IPS DF 4.7 (cell line): ENCODE measurements around the gene LSS.
"Not testable (repeated sequence)": the region's sequence is repeated elsewhere in the genome, so short reads cannot be mapped to it uniquely, and the experiment has no call there.

Experiments used
- DNase-seq: peaks from one replicate; pipeline ENCODE4 v3.0.0-alpha.2; 2013; ENCODE audit warnings: low spot score; ENCODE audit errors: extremely low read depth

LSS gene

GRCh38 chr21:46246345-46246744 lies 17.8 kb upstream of the LSS start:
- no peak for DNase-seq

DNA sequence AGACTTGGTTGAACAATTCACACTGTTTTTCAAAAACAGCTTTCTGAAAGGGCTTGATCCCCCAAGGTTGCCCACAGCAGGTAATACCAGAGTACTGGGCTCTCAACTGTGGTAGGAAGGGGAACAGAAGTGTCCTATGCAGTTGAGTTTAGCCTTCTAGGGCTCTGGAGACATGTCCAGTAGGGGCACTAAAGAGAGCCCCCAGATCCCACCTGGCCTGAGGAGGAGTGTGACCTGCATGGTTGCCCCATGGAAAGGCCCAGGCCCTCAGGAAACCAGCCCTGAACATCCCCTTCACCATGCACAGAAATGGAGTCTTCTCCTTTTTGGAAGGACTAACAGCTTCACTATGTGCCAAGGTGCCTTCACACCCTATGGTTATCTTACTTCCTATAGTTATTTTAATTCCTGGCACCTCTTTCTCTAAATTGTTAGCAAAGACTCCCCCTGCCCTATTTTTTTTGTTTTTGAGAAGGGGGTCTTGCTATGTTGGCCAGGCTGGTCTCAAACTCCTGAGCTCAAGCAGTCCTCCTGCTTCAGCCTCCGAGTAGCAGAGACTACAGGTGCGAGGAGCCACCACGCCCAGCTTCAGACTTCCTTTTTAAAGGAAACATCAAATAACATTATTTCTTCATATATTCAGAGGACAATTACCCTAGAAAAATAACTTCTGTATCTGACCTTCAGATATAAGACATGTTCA lies 16.8 kb upstream of the LSS start:
- DNase-seq, result no peak

DNA sequence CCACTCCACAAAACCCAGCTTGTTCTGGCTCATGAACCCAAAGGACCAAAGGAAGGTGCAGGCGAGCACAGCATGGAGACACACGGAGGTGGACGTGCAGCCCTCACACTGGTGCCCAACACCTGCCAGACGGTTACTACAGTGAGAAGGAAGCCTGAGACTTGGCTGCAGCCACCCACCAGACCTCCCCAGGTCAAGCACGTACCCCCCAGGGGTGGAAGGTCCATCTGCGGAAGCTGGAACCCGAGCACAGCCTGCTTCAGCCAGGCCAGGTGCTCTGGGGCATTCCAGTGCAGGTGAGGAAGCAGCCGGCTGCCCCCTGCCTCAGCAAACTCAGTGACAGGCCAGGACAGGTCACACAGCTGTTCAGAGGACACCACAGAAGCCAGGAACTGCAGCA lies 16.0 kb upstream of the LSS start:
- no peak for DNase-seq

- DNase-seq, result no peak
Observed at GRCh38 chr21:46243960-46244361, 15.4 kb upstream of the LSS start.

DNA sequence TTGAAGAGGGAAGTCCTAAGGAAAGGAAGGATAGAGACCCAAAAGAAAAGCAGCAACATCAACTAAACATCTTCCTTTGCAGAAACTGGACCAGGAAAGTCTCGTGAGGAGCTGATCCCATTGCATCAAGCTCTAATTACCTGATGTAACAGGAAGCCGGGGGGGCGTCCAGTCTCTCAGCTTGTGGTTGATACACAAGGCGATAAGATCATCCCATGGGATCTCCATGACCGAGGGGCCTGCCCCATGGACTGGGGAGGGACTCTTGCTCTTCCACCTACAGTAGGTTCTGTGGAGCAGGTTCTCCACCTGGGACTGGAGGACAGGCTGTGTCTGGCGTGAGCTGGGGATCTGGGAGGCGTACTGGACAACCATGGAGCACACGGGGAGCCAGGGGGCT lies 14.8 kb upstream of the LSS start:
- DNase-seq, result no peak

GRCh38 chr21:46241577-46241976 lies 13.0 kb upstream of the LSS start:
- not testable (repeated sequence) for DNase-seq

GRCh38 chr21:46239817-46240325 lies 11.3 kb upstream of the LSS start:
- no peak for DNase-seq

DNA sequence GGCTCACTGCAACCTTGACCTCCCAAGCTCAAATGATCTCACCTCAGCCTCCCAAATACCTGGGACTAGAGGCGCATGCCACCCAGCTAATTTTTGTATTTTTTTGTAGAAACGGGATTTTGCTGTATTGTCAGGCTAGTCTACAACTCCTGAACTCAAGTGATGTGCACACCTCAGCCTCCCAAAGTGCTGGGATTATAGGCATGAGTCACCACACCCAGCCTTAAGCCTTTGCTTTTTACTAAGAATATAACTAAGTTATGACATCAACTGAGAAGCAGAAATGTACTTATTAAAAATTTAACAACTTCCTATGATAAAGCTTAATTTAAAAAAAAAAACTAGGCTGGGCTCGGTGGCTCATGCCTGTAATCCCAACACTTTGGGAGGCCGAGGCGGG lies 8.9 kb upstream of the LSS start:
- DNase-seq, result no peak

DNA sequence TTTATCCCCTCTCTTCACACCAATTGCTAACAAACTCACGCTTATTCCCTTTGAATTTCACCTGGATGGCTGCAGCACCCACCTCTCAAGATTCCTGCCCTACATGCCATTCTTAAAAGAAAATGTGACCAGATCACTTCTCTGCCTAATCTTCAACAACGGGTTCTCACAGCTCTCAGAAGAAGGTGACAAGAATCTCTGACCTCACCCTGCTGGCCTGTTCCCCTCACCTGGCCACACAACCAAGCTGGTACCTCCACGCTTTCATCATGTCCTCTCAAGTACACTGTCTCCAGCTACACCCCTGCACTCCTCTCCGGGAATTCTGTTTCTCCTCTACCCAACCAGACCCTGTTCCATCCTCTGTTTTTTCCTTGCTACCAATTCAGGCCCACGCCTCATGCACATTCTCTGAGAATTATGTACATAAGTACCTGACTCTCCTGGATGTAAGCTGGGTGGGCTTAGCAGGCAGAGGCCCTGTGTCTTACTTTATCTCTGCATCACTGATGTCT lies 5.9 kb upstream of the LSS start:
- DNase-seq, result no peak

GRCh38 chr21:46229923-46230260 lies 1.3 kb upstream of the LSS start:
- no peak for DNase-seq

DNA sequence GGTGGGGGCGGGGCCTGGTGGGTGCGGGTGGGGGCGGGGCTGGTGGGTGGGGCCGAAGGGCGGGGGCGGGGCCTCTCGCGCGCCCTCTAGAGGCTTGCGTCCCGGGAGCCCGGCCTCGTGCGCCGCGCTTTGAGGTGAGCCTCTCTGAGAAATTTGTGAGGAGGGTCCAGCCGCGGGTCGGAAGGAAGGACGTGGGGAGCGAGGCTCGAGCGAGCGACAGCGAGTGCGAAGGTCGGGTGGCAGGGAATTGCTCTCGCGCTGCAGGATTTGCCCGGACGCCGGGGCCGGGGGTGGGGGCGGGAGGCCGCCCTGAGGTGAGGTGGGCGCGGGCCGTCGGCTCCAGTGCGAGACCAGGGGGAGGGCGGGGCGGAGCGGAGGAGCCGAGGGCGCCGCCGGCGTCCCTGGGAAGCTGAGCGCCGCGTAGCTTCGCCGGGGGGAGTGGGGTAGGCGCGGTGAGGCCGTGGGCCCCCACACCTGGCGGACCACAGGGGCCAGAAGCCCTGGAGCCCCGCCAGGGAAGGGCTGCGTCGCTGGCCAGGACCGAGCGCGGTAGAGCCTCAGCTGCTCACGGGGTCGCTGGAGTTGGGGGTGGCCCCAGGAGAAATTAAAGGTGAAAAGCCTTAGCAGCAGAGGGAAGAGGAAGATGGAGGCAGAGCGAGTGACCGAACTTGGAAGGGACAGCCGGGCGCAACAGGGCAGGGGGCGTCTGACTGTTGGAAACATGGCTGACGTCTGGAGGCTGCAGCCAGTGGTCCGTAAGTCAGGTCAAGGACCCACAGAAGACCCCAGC lies 754 bp upstream of the LSS start:
- DNase-seq, result no peak

DNA sequence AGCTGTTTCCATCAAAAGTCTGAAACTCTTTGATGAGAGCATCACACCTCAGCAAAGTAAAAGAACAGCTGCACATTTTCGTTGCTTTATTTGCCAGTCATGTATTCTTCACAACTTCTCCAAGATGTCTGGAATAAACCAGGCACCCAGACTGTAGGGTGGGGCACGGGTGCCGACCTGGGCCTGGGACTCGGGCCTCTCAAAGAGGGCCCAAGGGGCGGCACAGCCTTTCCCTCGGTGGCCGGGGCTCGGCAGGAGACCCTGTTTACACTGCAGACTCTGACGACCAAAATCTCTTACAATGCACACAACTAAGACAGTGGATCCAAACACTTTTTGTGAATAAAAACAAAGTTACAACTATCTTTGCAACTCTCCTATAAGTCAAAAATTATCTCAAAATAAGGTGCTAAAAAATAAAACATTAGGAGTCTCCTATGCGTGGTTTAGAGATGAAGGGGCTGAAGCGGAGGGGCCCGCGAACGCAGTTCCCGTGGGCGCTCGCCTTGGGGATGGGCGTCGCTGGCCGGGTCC lies 696 bp downstream of the LSS start:
- DNase-seq, result no peak

DNA sequence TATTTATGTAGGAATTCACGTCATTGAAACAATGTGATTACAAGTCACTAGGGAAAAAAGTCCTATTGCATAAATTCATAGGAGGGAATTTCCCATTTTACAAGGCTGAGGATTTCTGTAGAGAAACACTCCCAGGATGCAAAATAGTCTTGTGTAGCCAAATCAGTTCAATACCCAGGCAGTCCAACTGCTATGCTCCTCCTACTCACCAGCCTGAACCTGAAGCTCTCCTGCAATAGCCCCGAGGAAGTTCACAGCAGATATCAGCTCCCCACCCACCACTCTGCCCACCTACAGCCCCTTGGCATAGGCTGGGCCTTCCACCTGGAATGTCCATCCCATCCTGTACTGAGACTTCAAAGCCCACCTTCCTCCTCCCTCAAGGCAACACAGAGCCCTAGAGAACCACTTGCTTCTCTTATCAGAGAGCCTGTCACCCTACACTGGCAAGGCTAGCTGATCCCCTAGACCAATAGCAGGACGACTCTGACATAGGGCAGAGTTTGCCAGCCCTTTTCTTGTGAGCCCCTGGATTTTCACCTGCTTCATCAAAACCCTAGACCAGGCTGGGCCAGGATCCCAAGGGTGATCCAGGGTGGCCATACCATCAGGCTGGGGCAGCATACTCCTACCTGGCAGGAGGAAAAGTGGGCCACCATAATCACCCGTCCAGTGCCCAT lies 1.5 kb downstream of the LSS start:
- no peak for DNase-seq

DNA sequence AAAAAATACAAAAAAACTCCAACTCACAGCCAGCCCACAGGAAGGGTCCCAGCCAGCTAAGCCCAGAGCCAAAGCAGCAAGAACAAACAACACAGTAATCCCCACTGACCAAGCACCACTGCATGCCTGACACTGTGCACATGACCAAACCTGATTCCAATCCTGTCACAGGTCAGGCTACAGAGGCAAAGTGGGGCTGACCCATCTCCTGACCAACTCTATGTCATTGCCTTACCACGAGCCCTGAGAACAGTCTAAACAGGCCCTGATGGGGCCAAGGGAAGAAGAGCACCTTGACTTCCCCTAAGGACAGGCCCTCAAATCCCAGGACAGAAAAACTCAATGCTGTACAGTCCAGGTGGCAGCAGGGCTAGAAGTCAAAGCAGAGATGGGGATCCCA lies 2.4 kb downstream of the LSS start:
- DNase-seq, result no peak

DNA sequence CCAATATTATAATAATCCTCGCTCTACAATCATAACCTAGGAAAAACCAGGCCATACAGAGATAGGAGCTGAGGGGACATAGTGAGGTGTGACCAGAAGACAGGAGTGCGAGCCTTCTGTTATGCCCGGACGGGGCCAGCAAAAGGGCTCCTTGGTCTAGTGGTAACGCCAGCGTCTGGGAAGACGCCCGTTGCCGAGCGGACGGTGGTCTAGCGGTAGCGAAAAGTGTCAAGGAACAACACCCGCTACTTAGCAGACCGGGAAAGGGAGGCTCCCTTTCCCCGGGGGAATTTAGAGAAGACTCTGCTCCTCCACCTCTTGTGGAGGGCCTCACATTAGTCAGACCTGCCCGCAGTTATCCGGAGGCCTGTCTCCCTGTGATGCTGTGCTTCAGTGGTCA lies 4.9 kb downstream of the LSS start:
- not testable (repeated sequence) for DNase-seq

DNA sequence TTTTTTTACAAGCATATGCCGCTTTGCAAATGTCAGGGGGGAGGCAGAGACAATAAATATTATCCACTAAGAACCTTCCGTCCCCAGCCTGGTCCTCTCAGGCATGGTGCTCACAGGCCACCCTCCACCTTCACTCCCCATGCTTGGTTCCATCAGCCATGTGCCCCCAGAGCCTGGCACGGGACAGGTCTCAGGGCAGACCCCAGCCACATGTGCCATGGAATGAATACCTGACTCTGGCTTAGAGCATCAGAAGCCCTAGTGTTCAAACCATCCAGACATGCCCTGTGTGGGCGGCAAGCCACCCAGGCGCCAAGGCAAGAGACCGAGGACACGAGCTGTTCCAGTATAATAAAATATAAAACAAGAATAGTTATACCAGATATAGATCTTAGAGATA lies 5.4 kb downstream of the LSS start:
- DNase-seq, result no peak

GRCh38 chr21:46222436-46223116 lies 6.0 kb downstream of the LSS start:
- DNase-seq, result no peak

GRCh38 chr21:46221664-46222435 lies 6.7 kb downstream of the LSS start:
- DNase-seq, result no peak

DNA sequence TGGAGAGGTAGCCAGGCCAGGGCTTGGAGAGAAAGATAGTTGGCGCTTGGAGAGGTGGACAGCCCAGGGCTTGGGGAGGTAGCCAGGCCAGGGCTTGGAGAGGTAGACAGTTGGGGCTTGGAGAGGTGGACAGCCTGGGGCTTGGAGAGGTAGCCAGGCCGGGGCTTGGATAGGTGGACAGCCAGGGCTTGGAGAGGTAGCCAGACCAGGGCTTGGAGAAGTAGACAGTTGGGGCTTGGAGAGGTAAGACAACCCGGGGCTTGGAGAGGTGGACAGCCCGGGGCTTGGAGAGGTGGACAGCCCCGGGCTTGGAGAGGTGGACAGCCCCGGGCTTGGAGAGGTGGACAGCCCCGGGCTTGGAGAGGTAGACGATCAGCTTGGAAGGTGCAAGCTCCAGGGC lies 7.7 kb downstream of the LSS start:
- no peak for DNase-seq

GRCh38 chr21:46220275-46220810 lies 8.2 kb downstream of the LSS start:
- DNase-seq, result no peak
